CD4-positive, alpha-beta T cell treated with Interleukin-6 at 100 ng/mL for 8 hours (primary cell): ENCODE results near the gene ARHGEF12.
"Not testable (repeated sequence)": the region's sequence is repeated elsewhere in the genome, so short reads cannot be mapped to it uniquely, and the experiment has no call there.

Source experiments
- DNase-seq: peaks from one replicate; pipeline ENCODE4 v3.0.0-alpha.2; 2020; ENCODE audit warnings: mixed read lengths, low spot score

Gene ARHGEF12

DNA sequence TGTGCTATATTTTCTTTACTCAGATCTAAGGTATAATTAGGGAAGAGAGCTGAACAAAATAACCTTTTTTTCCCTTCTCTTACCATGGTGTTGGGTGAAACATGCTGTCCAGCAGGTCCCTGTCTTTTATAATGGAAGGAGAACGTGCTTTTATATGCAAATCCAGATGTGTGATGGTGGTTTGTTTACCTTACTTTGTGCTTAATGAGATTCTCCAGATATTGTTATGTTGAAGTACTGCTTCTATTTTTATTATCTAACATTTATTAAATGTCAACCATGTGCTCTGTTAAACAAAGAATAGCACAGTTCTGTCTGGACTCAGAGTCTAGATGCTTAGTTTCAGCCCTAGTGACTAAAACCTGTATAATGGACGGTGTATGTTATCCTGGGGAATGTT lies 165.2 kb downstream of the ARHGEF12 start:
- no peak for DNase-seq

DNA sequence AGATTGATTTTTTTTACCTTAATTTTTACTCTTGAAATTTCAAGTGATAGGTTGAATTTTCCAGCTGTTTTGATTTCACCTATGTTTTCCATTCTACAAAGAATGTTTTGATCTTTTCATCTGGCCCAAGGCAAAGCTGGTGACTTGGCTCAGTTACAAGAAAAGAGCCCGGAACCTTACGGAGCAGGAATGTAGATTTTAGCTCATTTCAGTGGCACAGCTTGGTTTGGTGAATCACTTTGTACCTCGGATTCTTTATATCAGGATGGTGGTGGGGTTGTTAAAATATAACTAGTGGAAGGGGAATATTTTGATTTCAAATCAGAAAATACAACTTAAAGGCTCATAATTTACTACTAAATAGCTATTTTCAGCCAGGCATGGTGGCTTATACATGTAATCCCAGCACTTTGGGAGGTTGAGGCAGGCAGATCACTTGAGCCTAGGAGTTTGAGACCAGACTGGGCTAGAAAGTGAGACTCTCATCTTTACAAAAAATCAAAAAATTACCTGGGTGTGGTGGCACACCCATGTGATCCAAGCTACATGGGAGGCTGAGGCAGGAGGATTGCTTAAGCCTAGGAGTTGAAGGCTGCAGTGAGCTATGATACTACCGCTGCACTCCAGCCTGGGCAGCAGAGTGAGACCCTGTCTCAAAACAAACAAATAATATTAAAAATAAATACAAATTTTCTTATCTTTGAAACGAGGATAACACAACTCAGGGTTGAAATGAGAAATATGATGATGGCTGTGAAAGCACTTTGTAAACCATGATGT lies 166.0 kb downstream of the ARHGEF12 start:
- no peak for DNase-seq

DNA sequence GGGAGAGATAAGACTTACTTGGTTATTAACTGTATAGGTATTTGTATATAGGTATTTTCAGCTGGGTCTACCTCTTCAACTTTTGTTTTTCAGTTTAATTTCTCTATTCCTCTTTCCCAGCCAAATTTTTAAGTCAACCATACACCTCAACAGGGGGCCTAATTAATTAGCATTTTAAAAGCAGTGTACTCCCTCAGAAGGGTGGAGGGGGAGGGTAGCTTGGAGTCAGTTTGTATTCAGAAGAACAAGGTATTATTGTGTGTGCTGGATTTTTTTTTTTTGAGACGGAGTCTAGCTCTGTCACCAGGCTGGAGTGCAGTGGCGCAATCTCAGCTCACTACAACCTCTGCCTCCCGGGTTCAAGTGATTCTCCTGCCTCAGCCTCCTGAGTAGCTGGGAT lies 167.3 kb downstream of the ARHGEF12 start:
- DNase-seq: not testable (repeated sequence)

DNA sequence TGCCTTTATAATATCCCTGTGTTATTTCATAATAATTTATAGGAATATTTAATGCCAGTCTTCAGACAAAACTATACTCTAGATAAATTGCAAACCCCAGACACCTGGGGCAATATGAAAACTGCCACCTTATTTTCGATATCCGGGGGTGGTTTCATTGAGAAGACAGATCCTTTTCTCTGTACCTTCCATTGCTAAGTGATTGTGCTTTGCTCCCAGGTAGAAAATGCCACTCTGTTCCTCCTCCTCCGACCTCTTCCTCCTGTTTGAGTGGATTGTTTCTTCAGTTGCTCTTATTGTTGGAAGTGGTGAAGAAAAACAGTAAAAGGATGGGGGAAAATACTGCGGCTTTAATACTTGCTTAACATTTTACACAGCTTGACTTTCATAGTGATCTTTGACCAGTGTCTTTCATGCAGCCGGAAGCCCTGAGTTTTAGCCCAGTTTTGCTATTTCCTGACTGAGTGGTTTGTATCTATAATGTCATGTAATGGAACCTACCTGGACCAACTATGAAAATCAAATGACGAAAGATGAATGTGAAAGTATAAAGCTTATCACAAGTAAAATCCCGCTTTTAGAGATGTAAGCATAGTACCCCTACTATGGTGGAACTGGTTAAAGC lies 169.7 kb downstream of the ARHGEF12 start:
- no peak for DNase-seq

DNA sequence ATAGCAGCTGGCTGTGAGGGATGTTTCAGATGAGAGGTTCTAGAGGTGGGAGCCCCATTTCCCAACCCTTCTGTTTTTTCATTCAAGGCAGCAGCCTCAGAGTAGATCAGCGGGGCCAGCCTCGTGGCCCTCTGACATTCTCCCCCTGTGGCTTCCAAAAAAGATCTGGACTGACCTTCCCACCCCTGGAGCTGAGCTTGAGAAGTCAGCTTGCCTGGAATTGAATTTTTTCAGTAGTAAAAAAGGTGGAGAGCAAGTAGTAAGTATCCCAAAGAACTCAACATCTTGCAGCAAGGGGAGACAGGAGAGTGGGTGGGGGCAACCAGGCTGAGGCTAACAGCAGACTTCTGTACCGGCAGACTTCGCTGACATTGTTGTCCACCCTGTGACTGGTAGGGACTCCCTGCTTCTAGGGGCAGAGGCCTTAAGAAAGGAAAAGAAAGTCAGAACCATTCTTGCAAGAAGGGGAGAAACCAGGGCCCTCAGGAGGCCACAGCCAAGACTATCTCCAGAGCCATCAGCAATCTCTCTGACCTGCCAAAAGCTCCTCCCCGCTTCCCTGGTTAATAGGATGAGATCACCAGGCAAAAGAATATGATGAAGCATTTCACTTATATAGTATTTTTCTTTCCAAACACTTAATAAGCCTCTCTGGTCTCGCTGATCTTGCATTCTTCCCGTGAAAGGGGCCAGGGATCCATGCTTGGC lies 173.3 kb downstream of the ARHGEF12 start:
- DNase-seq: no peak

DNA sequence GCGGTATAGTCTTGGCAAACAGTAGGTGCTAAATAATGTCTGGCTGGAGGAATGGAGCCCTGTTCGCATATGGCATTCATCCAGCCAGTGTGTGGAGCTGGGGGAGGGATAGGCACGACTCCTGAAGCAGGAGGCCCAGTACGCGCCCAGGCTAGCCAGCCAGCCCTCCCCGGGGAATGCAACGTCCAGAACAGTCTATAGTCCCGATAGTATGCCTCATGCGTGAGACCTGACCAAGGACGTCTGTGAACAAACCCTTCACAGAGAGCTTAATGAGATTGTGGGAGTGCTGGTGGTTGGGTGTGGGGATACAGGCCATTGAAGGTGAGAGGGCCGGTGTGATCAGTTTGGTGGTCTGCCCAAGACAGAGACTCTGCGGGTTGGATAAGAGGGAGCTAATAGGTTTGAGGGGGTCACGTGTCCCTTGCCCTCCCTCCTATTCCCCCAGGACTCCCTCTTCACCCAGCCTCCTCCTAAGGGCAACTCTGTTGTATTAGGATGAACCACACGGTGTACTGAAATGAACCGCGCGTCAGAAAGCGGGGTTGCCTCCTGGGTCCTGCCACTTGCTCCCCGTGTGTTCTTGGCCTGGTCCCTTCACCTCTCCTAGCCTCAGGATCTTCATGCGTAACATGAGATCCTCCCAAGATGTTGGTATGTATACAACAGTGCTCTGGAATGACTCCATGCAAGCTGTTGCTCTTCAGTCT lies 174.3 kb downstream of the ARHGEF12 start:
- DNase-seq: no peak

DNA sequence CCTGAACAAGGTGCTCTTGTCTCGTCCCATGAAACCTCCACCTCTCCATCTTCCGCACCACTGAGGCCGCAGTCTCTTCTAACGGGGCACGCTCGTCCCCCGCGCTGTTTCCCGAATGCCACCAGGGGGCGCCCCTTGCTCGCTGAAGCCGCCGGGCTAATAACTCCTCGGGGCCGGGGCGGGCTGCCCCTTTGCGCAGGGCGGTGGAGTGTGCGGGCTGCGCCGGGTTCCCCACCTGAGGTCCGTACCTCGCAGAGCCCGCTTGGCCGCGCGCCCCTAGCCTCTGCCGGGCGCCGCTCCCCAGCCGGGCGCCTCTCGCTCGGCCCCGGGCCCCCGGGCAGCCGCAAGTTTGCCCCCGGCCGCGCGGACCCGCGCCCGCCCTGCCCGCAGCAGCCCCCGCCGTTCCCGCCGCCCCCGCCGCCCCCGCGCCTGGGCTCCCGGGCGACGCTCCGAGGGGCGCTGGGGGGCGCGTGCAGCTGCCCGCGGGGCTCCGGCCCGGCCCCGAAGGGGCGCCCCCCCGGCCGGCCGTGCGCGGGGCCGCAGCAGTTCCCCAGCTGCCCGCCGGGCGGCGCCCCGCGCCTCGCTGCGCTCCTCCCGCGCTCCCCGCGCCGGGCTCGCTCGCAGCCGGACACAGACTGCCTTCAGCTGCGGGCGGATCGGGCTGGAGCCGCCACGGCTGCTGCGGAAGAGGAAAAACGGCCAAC lies 175.1 kb downstream of the ARHGEF12 start, which contains the start of gene GRIK4:
GRIK4 (plus strand) TSS at position 633 of the 704 bp plus-strand sequence. CDS start 148,571 bp downstream, outside the sequence.
- peak; percentile 42 for DNase-seq

DNA sequence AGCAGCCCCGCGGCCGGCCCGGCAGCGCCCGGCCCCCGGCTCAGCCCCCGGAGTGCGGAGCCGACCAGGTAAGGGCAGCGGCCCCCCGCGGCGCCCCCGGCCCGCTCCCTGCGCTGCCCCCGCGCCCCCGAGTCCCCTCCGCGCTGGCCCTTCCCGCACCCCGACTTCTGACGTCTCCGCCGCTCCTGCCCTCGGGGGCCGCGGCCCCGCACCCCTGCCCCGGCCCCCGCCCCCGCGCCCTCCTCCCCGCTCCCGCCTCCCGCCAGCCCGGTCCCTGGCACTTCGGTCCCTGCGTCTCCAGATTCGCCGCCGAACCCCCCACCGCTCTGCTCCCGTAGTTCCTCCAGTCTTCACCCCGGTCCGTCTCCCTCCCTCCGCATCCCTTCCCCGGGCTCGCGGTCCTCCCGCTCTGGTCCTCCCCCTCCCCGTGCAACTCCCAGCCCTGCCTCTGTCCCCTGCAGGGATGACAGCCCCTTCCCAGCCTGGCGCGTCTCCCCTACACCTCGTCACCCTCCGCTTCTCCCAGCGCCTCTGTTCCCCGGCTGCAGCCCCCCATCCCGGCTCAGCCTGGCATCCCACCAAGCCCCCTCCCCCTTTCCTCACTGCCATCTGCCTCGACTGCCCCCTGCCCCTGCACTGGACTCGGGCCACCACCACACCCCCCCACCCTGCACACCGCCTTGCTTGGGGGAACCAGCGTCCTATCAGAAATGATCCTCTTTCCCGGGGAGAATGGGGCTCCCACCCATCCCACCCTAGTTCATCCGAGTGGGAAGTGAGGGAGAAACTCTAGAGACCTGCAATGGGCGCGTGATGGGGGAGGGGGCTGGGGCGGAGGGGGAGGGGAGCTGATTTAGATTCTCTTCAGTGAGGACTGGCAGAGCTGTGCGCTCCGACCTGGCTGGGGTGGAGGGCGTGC lies 175.9 kb downstream of the ARHGEF12 start:
- no peak for DNase-seq

DNA sequence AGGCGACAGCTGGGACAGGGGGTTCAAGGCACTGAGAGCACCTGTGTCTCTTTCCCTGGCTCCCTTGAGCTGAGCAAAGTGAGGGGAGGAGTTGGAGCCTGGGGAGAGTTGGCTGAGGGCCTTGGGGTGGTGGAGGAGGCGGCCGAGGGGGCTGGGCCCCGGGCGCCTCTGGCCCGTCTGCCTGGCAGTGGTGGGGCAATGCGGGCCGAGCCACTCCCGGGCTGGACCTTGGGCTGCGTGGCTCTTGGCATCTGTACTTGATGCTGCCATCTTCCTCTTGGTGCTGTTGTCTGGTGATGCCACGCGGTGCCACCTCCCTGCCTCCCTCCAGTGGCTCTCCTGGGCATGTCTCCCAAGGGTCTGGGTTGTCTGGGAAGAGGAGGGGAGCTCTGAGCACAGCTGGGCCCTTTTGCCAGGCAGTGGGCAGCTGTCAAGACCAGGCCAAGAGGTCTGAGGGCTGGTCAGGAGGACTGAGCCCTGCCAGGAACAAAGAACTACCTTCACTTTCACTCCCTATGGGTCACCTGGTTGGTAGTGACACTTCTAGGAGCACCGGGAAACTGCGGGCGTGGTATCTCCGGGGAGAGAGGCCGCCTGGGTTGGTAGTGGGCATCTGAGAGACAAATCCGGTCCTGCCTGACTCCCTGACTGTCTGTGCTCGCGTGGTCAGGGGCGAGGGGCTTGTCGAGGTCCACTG lies 176.7 kb downstream of the ARHGEF12 start:
- DNase-seq: no peak

DNA sequence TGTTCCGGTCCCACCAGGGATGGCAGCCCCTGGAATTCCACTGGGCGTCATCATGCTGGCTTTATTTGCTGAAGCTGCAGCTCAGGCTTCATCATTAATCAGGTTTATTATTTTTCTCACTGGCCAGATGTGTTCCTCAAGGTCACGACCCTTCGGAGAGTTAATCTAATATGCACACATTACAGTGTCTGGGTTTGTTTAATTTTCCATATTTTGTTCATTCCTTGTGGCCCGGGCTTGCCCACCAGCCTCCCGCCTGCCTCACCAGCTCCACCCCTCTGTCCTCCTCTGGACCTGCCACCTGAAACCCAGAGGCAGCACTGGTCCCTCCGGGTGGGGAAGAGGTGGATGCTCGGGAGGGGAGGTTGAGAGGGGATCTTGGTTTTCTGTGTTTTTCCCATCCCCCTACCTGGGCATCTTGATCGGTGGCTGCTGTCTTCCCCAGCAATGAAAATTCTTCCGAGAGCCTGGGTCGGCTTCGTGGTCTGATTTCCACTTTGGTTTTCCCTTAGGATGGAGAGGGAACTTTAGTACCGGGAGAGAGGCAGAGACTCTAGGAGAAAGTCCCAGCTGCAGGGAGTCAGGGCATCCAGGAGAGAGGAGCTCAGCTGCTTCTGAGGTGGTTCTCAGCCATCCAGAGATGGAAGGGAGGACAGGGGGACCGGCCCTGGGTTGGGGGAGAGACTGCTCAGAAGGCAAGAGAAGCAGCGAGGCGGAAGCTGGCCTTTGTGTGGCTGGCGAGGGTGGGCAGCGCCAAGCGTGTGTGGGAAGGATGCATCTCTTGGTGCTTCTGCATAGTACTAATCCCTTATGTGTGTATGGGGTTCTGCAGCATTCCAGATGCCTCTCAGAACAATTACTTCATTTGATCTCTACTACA lies 177.5 kb downstream of the ARHGEF12 start:
- no peak for DNase-seq

DNA sequence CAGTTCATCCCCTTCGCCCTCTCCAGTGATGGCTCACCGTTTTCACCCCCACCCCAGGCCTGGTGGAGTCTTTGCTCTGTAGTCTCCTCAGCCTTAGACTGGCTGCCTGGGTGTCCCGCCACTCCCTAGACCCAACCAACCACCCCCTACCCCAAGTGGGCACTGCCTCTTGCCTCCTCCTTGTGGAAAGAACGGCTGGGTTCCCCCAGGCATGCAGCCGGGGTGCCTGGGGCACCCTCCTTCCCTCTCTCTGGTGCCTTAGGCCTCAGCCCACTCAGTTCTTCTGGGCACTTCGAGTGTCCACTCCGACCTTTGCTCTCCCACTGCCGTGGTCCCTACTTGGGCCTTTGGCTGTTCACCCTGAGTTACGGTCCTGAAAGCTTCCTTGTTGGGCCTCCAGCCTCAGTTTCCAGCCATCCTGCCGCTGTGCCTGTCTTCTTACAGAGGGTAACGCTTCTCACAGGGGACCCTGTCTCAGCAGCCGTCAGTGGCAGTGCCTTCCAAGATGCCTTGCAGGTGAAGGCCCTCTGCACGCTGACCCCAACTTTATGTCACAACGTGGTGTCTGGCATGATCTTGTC lies 178.4 kb downstream of the ARHGEF12 start:
- DNase-seq: no peak

DNA sequence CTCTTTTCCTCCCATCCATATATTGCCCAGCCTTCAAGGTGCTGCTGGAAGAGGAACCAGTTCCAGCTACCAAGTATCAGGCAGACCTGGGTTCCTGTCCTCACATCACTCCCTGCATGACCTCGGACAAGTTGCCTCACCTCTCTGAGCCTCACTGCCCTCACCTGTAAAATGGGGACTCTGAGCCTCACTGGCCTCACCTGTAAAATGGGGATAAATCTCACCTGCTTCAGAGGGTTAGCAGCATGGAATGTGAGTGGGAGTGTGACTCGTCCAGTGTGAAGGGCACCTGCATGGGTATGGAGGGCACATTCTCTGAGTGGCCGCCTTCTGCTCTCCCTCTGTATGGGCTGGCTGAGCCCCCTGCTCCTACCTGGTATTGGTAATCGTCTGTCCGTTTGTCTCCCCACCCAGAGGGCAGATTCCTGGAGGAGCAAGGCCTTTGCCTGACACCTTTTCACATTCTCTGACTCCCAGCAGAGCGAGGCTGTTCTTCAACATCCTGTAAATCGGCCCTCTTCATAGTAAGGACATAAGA lies 179.0 kb downstream of the ARHGEF12 start:
- DNase-seq: no peak

DNA sequence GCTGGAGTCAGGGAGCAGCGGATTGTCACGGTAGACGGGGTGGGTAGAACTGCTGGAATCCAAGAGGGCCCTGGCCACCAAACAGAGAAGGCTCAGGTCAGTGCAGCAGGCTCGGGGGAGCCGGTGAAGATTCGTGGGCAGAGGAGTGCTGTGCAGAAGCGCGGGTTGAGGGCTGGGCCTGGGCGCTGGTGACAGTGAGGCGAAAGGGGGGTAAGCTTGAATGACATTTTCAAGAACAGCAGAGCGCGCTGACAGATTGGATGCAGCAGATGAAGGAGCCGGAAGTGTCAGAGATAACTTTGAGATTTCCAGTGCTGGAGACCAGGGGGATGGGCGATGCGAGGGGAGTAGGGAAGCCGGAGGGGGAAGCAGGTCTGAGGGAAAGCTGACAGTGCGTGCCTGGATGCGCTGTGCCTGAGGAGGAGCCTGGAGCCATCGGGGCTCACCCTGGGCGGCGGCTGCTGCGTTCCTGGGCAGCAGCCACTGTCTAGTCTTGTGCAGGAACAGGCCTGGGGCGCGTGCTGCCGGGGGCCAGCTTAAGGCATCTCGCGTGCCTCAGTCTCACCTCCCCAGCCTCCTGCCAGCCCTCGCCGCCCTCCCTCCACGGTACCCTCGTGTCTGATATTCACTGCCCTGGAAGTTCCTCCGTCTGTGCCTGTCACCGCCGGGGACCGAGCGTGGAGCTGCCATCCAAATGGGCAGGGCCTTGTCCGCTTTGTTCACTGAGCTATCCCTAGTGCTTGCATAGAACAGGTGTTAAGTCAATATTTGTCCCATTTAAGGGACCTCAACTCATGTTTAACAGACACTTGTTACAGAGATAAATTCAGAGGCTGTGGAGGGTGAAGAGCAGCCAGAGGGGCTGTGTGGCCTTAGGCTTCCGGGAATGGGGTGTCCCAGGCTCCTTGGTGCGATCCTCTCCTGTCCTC lies 180.5 kb downstream of the ARHGEF12 start:
- no peak for DNase-seq

DNA sequence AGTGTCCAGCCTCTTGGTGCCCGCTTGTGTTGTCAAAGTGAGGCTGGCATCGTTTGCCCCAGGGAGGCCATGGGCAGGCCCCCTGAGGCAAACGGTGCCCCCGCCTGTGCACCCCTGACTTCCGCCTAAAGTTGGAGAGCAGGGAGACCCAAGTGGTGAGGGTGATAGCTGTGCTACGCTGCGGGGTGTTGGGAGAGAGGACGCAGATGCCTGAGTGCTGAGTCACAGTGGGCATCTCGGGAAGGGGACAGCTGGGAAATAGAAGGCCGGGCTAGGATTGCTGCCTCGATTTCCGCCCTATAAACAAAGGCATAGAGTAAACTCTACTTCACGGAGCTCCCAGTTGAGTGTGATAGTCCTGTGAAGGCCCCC lies 181.2 kb downstream of the ARHGEF12 start:
- DNase-seq: no peak

DNA sequence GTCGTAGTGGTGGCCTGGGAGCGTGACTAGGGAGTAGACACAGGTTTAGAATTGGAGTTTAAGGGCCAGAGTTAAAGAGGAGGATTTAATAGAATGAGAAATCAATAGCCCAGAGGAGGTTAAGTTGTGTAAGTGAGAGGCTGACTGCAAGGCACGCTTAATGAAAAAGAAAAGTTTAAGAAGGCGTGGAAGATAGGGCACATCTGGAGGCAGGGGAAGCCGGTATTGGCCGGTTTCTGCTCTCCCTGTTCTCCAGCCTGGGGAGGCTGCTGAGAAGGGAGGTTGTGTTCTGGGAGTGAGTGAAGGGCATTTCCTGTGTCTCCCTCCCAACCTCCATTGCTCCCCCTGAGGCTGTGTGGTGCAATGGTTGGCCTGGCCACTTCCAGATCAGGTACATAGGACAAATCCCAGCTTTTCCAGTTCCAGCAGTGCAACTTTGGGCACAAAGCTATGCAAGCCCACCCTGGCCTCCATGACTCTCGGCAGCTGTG lies 181.6 kb downstream of the ARHGEF12 start:
- no peak for DNase-seq

DNA sequence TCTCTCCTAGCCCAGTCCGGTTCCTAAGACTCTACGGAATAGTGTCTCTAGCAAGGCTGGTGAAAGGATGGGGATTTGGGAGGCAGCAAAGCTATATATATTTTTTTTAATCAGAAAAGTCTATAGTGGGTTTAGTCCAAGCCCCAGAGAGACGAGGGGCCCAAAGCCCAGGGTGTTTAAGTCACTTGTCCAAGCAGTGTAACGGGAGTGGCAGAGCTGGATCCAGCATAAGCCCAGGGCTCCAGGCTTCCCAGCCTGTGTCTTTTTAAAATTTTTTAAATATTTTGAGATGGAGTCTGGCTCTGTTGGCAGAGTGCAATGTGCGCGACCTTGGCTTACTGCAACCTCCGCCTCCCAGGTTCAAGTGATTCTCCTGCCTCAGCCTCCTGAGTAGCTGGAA lies 182.1 kb downstream of the ARHGEF12 start:
- no peak for DNase-seq

DNA sequence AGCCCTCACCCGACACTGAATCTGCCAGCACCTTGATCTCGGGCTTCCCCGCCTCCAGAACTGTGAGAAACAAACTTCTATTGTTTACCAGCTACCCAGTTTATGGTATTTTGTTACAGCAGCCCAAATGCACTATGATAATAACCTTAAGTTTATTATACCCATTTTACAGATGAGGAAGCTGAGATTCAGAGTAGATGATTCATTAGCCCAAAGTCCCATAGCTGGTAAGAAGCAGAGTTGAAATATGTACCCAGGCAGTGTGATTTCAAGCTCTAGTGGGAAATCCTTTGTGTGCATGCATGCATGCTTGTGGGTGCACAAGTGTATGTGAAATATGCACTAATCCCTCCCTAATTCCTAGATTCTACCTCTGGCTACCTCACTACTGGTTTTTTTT lies 183.3 kb downstream of the ARHGEF12 start:
- no peak for DNase-seq
